ENCODE results near the gene DYRK3. TPM values are rescaled to one million over a fixed set of nuclear protein-coding genes. Genes with fewer than 3 reads are reported as not detected.
A peak's percentile ranks its signal among the peaks of the same experiment; 100 is the strongest.

DYRK3 gene
- total and polyA plus RNA-seq, 9 of the 15 experiments (the other 6 are each of a cell fraction or from before 2014, with no cell fraction given) = 4.5 to 33.7 (median 25.7) TPM

DNA sequence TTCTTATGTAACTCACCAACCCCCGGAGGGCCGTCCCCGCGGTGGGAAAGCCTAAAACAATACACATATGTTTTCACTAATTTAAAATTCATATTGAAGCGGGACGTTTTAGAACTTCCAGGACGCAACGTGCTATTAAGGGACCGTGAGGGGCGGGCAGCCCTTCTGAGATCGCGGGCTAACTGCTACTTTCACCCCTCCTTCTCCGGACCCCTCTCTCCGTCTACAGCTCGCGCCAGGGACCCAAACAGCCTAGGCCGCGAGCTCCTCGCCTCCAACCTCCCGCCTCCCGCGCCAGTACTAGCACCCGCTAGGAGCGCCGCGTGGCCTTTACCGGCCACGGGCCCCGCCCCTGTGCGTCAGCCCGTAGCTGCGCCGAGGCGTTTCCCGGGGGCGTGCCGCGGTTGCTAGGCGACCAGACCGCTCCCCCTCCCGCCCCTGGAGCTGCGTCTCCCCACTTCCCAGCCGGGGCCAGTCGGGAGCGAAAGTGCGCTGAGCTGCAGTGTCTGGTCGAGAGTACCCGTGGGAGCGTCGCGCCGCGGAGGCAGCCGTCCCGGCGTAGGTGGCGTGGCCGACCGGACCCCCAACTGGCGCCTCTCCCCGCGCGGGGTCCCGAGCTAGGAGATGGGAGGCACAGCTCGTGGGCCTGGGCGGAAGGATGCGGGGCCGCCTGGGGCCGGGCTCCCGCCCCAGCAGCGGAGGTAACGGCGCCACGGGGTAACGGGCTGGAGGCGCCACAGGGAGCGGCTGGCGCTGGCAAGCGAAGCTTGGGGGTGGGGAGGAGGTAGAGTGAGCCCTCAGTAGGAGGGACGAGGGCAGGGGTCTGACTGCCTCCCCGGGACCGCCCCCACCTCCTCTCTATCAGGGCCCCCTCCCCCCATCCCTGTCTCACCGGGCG lies at the start of gene DYRK3 (continued):
- TF ChIP-seq ZBTB26 (CRISPR knock-in tag; IDR thresholded peaks at IDR 0.05) (no peak; the same call in 1 of the 2 replicates), ETV1 (tag; conservative IDR thresholded peaks at IDR 0.05; ENCODE audit: low read depth) (peak; percentile 78), EZH2 (IDR thresholded peaks at IDR 0.05; ENCODE audit: borderline replicate concordance, low read depth, low read length) (no peak), ZNF3 (CRISPR knock-in tag; IDR thresholded peaks at IDR 0.05) (no peak), FOXK2 (conservative IDR thresholded peaks at IDR 0.05 in 1 of 2, IDR thresholded peaks at IDR 0.05 in 1 of 2; ENCODE audit: low read depth in 2 of 2) (peak in 1 of 2 experiments; percentile 41; a peak in 1 of 4 replicates), RNF219 (CRISPR knock-in tag; IDR thresholded peaks at IDR 0.05) (no peak), SP2 (IDR thresholded peaks at IDR 0.05; ENCODE audit: extremely low read depth, low read depth, low read length, poor library complexity, severe bottlenecking) (no peak), TSC22D4 (tag; IDR thresholded peaks at IDR 0.05) (no peak), CBFB (CRISPR knock-in tag; IDR thresholded peaks at IDR 0.05) (peak; percentile 62; the same call in 1 of the 2 replicates), ZNF778 (CRISPR knock-in tag; IDR thresholded peaks at IDR 0.05) (no peak), TOE1 (IDR thresholded peaks at IDR 0.05; ENCODE audit: borderline replicate concordance) (no peak; the same call in 1 of the 2 replicates), TOE1 (CRISPR knock-in tag; IDR thresholded peaks at IDR 0.05; ENCODE audit: borderline replicate concordance, low read depth) (no peak), ZNF239 (CRISPR knock-in tag; IDR thresholded peaks at IDR 0.05) (no peak), TCF7 (IDR thresholded peaks at IDR 0.05; ENCODE audit: borderline replicate concordance) (0 out of 2 replicates have a peak, but pooled peaks have one; percentile 14), MTA3 (IDR thresholded peaks at IDR 0.05; ENCODE audit: borderline replicate concordance) (peak; percentile 93), SPI1 (IDR thresholded peaks at IDR 0.05; ENCODE audit: borderline replicate concordance, low read depth, low read length) (0 out of 2 replicates have a peak, but pooled peaks have one; percentile 46), HOXB6 (CRISPR knock-in tag; IDR thresholded peaks at IDR 0.05; ENCODE audit: borderline replicate concordance) (no peak)
- TF ChIP-seq, protein P1, sequence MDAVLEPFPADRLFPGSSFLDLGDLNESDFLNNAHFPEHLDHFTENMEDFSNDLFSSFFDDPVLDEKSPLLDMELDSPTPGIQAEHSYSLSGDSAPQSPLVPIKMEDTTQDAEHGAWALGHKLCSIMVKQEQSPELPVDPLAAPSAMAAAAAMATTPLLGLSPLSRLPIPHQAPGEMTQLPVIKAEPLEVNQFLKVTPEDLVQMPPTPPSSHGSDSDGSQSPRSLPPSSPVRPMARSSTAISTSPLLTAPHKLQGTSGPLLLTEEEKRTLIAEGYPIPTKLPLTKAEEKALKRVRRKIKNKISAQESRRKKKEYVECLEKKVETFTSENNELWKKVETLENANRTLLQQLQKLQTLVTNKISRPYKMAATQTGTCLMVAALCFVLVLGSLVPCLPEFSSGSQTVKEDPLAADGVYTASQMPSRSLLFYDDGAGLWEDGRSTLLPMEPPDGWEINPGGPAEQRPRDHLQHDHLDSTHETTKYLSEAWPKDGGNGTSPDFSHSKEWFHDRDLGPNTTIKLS (IDR thresholded peaks at IDR 0.05; ENCODE audit: borderline replicate concordance, low read depth) = peak; percentile 89; the same call in 1 of the 2 replicates
- TF ChIP-seq, protein P2, sequence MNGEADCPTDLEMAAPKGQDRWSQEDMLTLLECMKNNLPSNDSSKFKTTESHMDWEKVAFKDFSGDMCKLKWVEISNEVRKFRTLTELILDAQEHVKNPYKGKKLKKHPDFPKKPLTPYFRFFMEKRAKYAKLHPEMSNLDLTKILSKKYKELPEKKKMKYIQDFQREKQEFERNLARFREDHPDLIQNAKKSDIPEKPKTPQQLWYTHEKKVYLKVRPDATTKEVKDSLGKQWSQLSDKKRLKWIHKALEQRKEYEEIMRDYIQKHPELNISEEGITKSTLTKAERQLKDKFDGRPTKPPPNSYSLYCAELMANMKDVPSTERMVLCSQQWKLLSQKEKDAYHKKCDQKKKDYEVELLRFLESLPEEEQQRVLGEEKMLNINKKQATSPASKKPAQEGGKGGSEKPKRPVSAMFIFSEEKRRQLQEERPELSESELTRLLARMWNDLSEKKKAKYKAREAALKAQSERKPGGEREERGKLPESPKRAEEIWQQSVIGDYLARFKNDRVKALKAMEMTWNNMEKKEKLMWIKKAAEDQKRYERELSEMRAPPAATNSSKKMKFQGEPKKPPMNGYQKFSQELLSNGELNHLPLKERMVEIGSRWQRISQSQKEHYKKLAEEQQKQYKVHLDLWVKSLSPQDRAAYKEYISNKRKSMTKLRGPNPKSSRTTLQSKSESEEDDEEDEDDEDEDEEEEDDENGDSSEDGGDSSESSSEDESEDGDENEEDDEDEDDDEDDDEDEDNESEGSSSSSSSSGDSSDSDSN (IDR thresholded peaks at IDR 0.05; ENCODE audit: borderline replicate concordance in 1 of 2, low read depth in 2 of 2, low read length in 2 of 2) = peak; percentile 80 to 81; a peak in 2 of 4 replicates
